DOHH2 (cell line): ENCODE measurements around the gene TUBB4B.

ENCODE experiments used
- CTCF ChIP-seq: fragments of 200-600 bp; sonication (generic); IDR thresholded peaks from one replicate; pipeline ENCODE4 v1.5.1; 2014; ENCODE audit warnings: antibody characterized with exemption, mild to moderate bottlenecking, low read depth, low read length; ENCODE audit not compliant: poor library complexity, severe bottlenecking
- EZH2phosphoT487 ChIP-seq: fragments of 200-600 bp; sonication (generic); IDR thresholded peaks from 2 replicates; pipeline ENCODE4 v1.6.1; 2017; ENCODE audit warnings: borderline replicate concordance, mild to moderate bottlenecking, antibody characterized with exemption, low read length, moderate library complexity, mixed read lengths

GRCh38 chr9:137251490-137252268, 10.6 kb downstream of the TUBB4B start:
- TF ChIP-seq CTCF (no peak), EZH2phosphoT487 (no peak)
